ENCODE data around the gene DUSP18.

GRCh38 chr22:30646518-30647160 lies 21.0 kb downstream of the DUSP18 start:
- TF ChIP-seq POLR2A (IDR thresholded peaks at IDR 0.05; ENCODE audit: low read depth, low read length) (no peak), POLR2AphosphoS5 (IDR thresholded peaks at IDR 0.05; ENCODE audit: low read depth, low read length) (no peak)
